ENCODE data around the gene SEMA3A. TPM values are rescaled to one million over a fixed set of nuclear protein-coding genes. Genes with fewer than 3 reads are reported as not detected.

The SEMA3A gene
- total RNA-seq, 1 donor: 47.1 TPM

DNA sequence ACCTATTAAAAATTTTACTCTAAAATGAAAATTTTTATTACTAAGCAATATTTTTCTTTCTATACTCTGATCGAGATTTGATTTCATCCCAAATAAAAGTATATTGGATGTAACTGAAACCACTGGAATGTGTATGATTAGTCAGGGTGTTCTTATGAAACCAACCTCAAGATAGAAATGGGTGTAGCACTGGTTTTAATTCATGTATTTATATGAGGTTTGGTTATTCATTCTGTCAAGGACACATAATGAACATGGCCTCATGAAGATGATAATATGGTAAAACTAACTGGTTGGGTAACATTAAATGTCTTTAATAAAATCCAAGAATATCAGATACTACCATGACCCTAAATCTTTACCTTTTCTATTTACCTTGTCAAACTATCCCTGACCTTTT is 197.7 kb downstream of the SEMA3A start:
- no peak overlapping the region for H3K4me3 ChIP-seq (ENCODE audit: low read depth, low read length)
- TF ChIP-seq, protein P1, sequence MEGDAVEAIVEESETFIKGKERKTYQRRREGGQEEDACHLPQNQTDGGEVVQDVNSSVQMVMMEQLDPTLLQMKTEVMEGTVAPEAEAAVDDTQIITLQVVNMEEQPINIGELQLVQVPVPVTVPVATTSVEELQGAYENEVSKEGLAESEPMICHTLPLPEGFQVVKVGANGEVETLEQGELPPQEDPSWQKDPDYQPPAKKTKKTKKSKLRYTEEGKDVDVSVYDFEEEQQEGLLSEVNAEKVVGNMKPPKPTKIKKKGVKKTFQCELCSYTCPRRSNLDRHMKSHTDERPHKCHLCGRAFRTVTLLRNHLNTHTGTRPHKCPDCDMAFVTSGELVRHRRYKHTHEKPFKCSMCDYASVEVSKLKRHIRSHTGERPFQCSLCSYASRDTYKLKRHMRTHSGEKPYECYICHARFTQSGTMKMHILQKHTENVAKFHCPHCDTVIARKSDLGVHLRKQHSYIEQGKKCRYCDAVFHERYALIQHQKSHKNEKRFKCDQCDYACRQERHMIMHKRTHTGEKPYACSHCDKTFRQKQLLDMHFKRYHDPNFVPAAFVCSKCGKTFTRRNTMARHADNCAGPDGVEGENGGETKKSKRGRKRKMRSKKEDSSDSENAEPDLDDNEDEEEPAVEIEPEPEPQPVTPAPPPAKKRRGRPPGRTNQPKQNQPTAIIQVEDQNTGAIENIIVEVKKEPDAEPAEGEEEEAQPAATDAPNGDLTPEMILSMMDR (IDR thresholded peaks at IDR 0.05; ENCODE audit: insufficient read depth, low read depth, low read length): no peak
- DNase-seq (ENCODE audit: low read depth): no peak

DNA sequence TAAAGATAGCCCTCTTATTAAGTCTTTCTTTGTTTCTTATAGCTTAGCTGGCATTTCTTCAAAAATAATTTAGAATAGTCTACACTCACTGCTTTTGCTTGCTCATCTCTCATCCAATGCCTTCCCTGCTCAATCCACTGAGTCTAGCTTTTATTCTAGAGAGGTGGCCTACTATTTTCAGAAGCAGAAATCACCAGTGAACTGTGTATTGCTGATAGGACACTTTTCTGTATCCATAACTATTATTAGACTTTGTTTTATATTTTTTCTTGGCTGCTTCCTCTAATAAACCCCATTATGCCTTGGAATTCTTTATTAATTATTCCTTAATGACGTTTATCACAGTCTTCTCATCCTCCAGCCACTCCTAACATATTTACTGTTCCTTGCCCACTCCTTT is 206.8 kb downstream of the SEMA3A start:
- TF ChIP-seq, protein P1 (IDR thresholded peaks at IDR 0.05; ENCODE audit: insufficient read depth, low read depth, low read length): no peak
- no peak overlapping the region for H3K4me3 ChIP-seq (ENCODE audit: low read depth, low read length)
- no peak for DNase-seq (ENCODE audit: low read depth)

DNA sequence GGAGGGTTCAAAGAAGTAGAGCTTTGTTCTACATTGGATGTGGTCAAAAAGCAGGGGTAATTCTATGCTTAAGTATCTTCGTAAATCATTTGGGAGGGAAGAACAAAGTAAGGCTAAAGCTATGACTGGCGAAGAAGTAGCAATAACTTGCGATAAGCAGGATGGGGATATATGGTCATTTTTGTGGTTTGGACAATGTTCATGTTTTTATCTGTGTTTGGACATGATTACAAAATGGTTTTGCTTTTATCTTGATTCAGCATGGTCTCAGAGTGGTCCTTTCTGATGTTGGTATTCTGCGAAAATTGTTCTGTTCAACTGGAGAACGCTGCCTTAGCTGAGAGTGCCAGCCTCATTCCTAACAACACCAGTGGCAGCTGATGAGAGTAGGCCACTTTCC is 208.8 kb downstream of the SEMA3A start:
- peak; percentile 60 for DNase-seq (ENCODE audit: low read depth)
- H3K4me3 ChIP-seq (ENCODE audit: low read depth, low read length): no peak overlapping the region
- TF ChIP-seq, protein P1 (IDR thresholded peaks at IDR 0.05; ENCODE audit: insufficient read depth, low read depth, low read length): no peak

DNA sequence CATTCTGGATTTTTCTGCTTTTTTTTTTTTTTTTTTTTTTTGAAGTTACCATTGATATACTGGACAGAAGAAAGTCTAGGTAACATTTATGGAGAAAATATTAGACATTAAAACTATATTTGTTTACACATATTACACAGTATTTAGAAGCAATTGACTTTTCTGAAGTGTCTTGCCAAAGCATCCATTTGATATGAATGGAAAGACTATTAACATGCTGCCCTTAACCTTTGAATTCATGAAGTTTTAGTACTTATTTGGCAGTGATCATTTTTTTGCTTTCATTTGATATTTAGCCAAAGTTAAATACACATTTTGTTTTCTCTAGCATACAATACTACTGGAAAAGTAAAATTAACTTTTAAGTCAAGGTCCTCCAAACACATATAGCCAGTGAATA is 210.0 kb downstream of the SEMA3A start:
- TF ChIP-seq, protein P1 (IDR thresholded peaks at IDR 0.05; ENCODE audit: insufficient read depth, low read depth, low read length): no peak
- H3K4me3 ChIP-seq (ENCODE audit: low read depth, low read length): no peak overlapping the region
- DNase-seq (ENCODE audit: low read depth): no peak

DNA sequence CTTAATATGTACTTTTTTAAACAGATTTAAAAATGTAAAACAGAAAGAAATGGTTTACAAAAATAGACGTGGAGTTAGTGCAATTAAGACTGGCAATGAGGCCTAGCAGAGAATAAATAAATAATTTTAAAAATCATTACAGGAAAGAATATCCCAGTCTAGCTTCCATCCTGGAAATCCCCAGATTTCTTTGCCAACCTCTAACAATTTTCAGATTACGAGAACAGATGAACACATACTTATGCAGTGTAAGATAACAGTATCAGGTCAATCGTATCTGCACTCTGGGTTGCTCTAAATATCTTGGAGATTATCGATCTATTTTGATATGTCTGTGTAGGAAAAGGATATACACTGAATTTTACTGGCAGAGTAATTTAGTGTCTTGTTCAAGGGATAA is 210.5 kb downstream of the SEMA3A start:
- TF ChIP-seq, protein P1 (IDR thresholded peaks at IDR 0.05; ENCODE audit: insufficient read depth, low read depth, low read length): no peak
- no peak overlapping the region for H3K4me3 ChIP-seq (ENCODE audit: low read depth, low read length)
- no peak for DNase-seq (ENCODE audit: low read depth)

DNA sequence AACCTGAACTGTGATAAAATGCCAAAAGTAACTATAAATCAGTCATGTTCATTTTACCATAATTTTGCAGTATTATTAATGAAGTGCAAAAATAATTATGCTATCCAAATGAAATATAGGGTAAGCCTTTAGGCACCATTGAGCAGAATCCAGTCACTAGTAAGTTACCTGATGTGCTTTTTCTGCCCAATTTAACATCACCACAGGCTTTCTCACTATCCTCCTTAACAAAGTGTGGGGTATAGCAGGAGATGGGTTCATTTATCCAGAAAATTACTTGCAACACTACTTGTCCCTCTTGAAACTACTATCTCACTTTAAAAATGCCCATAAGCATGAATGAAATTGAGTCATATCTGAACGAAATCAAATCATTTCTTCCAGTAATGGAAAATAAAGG is 211.0 kb downstream of the SEMA3A start:
- DNase-seq (ENCODE audit: low read depth): no peak
- no peak overlapping the region for H3K4me3 ChIP-seq (ENCODE audit: low read depth, low read length)
- TF ChIP-seq, protein P1 (IDR thresholded peaks at IDR 0.05; ENCODE audit: insufficient read depth, low read depth, low read length): no peak

DNA sequence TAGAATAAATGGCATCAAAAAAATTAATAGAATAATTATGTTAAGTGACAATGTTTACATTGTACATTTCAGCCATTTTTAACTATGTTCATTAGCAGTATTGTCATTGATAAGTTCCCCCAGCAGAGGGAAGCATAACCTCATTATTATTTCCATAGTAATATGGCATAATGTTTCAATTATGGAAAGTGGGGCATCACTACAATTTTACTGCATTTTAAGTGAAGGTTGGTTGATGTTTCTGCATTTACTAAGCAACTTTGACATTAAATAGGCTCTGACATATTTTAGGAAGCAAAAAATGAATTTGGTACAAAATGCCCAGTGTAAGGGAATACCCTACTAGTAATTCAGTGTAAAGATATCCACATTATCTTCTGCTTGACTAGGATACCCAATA is 218.3 kb downstream of the SEMA3A start:
- peak; percentile 47 for DNase-seq (ENCODE audit: low read depth)
- no peak overlapping the region for H3K4me3 ChIP-seq (ENCODE audit: low read depth, low read length)
- TF ChIP-seq, protein P1 (IDR thresholded peaks at IDR 0.05; ENCODE audit: insufficient read depth, low read depth, low read length): peak; percentile 57

Measured in fibroblast of villous mesenchyme (primary cell).